Vagina (tissue), 2 donors: ENCODE results near the gene DSP. TPM values are rescaled to one million over a fixed set of nuclear protein-coding genes. Genes with fewer than 3 reads are reported as not detected.

Experiments used
- DNase-seq, 2 donors: peaks; one replicate each; pipeline ENCODE4 v3.0.0-alpha.2; 2017; ENCODE audit errors: extremely low spot score in 2 of 2
- H3K27ac ChIP-seq: fragments of 200-600 bp; sonication (generic); one replicate; pipeline ENCODE4 v1.5.1; 2019
- H3K27me3 ChIP-seq: fragments of 200-600 bp; sonication (generic); one replicate; pipeline ENCODE4 v1.5.1; 2019
- H3K36me3 ChIP-seq, 2 donors: fragments of 200-600 bp; sonication (generic); one replicate each; pipeline ENCODE4 v1.5.1; 2017 to 2019
- H3K4me1 ChIP-seq: fragments of 200-600 bp; sonication (generic); one replicate; pipeline ENCODE4 v1.5.1; 2019
- H3K4me3 ChIP-seq, 2 donors: fragments of 200-600 bp; sonication (generic); 1 replicate in 1 of 2; 2 replicates in 1 of 2; pipeline ENCODE4 v1.5.1; 2016 to 2019
- H3K9me3 ChIP-seq: fragments of 200-600 bp; sonication (generic); one replicate; pipeline ENCODE4 v1.5.1; 2019
- CTCF ChIP-seq, 3 experiments: fragments of 450-650 bp in 2 of 3; fragments of 200-600 bp in 1 of 3; sonication (generic) in 1 of 3; IDR thresholded peaks; one replicate each; pipeline ENCODE4 v1.5.1; 2017 to 2019; ENCODE audit warnings: antibody characterized with exemption in 3 of 3, mild to moderate bottlenecking in 2 of 3, moderate library complexity in 2 of 3
- POLR2A ChIP-seq, 2 donors: fragments of 450-650 bp; IDR thresholded peaks; one replicate each; pipeline ENCODE4 v1.6.1; 2017; ENCODE audit warnings: antibody characterized with exemption in 2 of 2, mild to moderate bottlenecking in 2 of 2, moderate library complexity in 2 of 2
- POLR2AphosphoS5 ChIP-seq, 2 donors: sonication (generic); formaldehyde crosslinking; IDR thresholded peaks; one replicate each; pipeline ENCODE4 v1.9.0; 2017; ENCODE audit warnings: antibody characterized with exemption in 2 of 2, mild to moderate bottlenecking in 2 of 2, low read depth in 1 of 2; ENCODE audit not compliant: insufficient read depth in 1 of 2
- intact Hi-C: fragments of 100-400 bp; cut with DNase I; formaldehyde crosslinking; loops from one replicate; pipeline ENCODE4 v1.15.1; 2023
- total RNA-seq: library from RNA; depleted of rRNA; stranded (reverse); fragments of >200 nt; gene quantifications from one replicate; pipeline ENCODE4 v1.2.3, GENCODE V29; 2016

Gene DSP
- total RNA-seq, 1 donor from 2014 or later: 802 TPM

GRCh38 chr6:7523922-7524321 lies 17.5 kb upstream of the DSP start:
- no peaks in the 10 kb centered on the region for H3K9me3 ChIP-seq
- no peaks in the 10 kb centered on the region for H3K36me3 ChIP-seq
- no peaks in the 10 kb centered on the region for H3K4me1 ChIP-seq
- intact Hi-C loops: no loop called here
- H3K4me3 ChIP-seq: no peak overlapping the region
- no peak for DNase-seq
- TF ChIP-seq POLR2A (IDR thresholded peaks at IDR 0.05) (no peak), POLR2AphosphoS5 (IDR thresholded peaks at IDR 0.05; ENCODE audit: insufficient read depth in 1 of 2, low read depth in 1 of 2) (no peak), CTCF (IDR thresholded peaks at IDR 0.05) (no peak)
- no peak overlapping the region for H3K27ac ChIP-seq
- H3K27me3 ChIP-seq: no peaks in the 10 kb centered on the region

DNA sequence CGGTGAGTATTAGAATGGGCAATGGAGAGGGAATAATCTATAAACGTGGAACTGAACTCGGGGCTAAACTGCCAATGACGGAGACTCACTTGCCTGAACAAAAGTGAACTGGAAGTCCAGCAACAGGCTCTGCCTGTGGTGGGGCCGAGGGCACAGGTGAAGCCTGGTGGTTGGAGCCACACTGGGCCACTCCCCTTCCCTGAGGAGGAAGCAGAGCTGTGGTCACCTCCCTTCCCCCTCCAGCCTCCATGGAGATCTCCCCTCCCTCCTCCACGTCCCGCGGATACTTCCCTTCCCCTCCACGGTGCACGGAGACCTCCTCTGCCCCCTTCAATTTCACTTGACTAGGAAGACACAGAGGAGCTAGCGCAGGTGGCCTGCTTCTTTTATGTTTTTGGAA lies 14.7 kb upstream of the DSP start:
- Histone ChIP-seq H3K4me3 (no peak overlapping the region), H3K36me3 (no peaks in the 10 kb centered on the region), H3K4me1 (no peaks in the 10 kb centered on the region), H3K27ac (no peak overlapping the region), H3K27me3 (no peaks in the 10 kb centered on the region), H3K9me3 (no peaks in the 10 kb centered on the region)
- TF ChIP-seq POLR2A (IDR thresholded peaks at IDR 0.05) (no peak), CTCF (IDR thresholded peaks at IDR 0.05) (no peak), POLR2AphosphoS5 (IDR thresholded peaks at IDR 0.05; ENCODE audit: insufficient read depth in 1 of 2, low read depth in 1 of 2) (no peak)
- intact Hi-C loops: no loop called here
- no peak for DNase-seq

- H3K27me3 ChIP-seq: no peaks in the 10 kb centered on the region
- no peak for TF ChIP-seq POLR2A (IDR thresholded peaks at IDR 0.05)
- no peak for TF ChIP-seq POLR2AphosphoS5 (IDR thresholded peaks at IDR 0.05; ENCODE audit: insufficient read depth in 1 of 2, low read depth in 1 of 2)
- TF ChIP-seq CTCF (IDR thresholded peaks at IDR 0.05): no peak
These were observed 12.9 kb upstream of the DSP start for GRCh38 chr6:7528565-7528964.

DNA sequence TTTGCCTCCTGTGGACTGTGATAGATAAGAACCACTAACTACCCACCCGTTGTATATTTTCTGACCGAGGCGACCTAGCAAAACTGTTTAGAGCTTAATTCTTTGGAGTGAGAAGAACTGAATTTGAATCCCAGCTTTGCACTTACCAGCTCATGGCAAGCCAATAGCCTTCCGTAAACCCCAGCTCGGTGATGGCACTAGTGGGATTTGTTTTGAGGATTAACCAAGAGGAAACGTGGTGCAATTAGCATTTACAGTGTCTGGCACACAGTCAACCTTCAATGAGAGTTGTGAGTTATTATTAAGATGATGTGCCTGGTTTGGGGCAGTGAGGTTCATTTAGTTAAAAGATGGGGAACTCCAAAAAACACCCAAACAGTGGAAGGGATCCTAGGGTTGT lies 12.3 kb upstream of the DSP start:
- intact Hi-C loops: no loop called here
- no peak for DNase-seq
- TF ChIP-seq CTCF (IDR thresholded peaks at IDR 0.05): no peak
- no peak for TF ChIP-seq POLR2A (IDR thresholded peaks at IDR 0.05)
- no peak for TF ChIP-seq POLR2AphosphoS5 (IDR thresholded peaks at IDR 0.05; ENCODE audit: insufficient read depth in 1 of 2, low read depth in 1 of 2)
- H3K4me1 ChIP-seq: no peaks in the 10 kb centered on the region
- H3K9me3 ChIP-seq: no peaks in the 10 kb centered on the region
- H3K36me3 ChIP-seq: no peaks in the 10 kb centered on the region
- H3K27ac ChIP-seq: no peak overlapping the region
- no peaks in the 10 kb centered on the region for H3K27me3 ChIP-seq
- no peak overlapping the region for H3K4me3 ChIP-seq

More at GRCh38 chr6:7528565-7528964, 12.9 kb upstream of the DSP start:
- intact Hi-C loops: no loop called here
- Histone ChIP-seq H3K36me3 (no peaks in the 10 kb centered on the region), H3K9me3 (no peaks in the 10 kb centered on the region), H3K4me1 (no peaks in the 10 kb centered on the region), H3K4me3 (no peak overlapping the region), H3K27ac (no peak overlapping the region)
- no peak for DNase-seq

- intact Hi-C loops: no loop called here
- no peak for DNase-seq
- Histone ChIP-seq H3K4me1 (no peaks in the 10 kb centered on the region), H3K9me3 (no peaks in the 10 kb centered on the region), H3K27me3 (no peaks in the 10 kb centered on the region), H3K4me3 (no peak overlapping the region), H3K36me3 (no peaks in the 10 kb centered on the region), H3K27ac (peak overlapping the region; percentile 56)
- peak in 1 of 2 donors; percentile 78 for TF ChIP-seq POLR2AphosphoS5 (IDR thresholded peaks at IDR 0.05; ENCODE audit: insufficient read depth in 1 of 2, low read depth in 1 of 2)
- no peak for TF ChIP-seq CTCF (IDR thresholded peaks at IDR 0.05)
These were observed 9.2 kb upstream of the DSP start for GRCh38 chr6:7532232-7532631.
